Upper lobe of left lung (tissue), 4 donors: ENCODE results near the gene GOLPH3L.

Experiments
- EP300 ChIP-seq, 4 donors: sonication (generic); formaldehyde crosslinking; IDR thresholded peaks; one replicate each; pipeline ENCODE4 v1.5.1; 2017; ENCODE audit warnings: antibody characterized with exemption in 4 of 4, control low read depth in 2 of 4
- POLR2A ChIP-seq, 4 donors: fragments of 450-650 bp; IDR thresholded peaks; one replicate each; pipeline ENCODE4 v1.5.1; 2016 to 2017; ENCODE audit warnings: antibody characterized with exemption in 4 of 4, mild to moderate bottlenecking in 2 of 4
- POLR2AphosphoS5 ChIP-seq, 2 donors: sonication (generic); formaldehyde crosslinking; IDR thresholded peaks; one replicate each; pipeline ENCODE4 v1.5.1; 2017; ENCODE audit warnings: antibody characterized with exemption in 2 of 2
- TF ChIP-seq, protein P1 (sequence below), 6 experiments: fragments of 450-650 bp in 4 of 6; fragments of 200-600 bp in 2 of 6; sonication (generic) in 2 of 6; IDR thresholded peaks; one replicate each; pipeline ENCODE4 v1.5.1; 2016 to 2019; ENCODE audit warnings: antibody characterized with exemption in 6 of 6

- TF ChIP-seq, protein P1, sequence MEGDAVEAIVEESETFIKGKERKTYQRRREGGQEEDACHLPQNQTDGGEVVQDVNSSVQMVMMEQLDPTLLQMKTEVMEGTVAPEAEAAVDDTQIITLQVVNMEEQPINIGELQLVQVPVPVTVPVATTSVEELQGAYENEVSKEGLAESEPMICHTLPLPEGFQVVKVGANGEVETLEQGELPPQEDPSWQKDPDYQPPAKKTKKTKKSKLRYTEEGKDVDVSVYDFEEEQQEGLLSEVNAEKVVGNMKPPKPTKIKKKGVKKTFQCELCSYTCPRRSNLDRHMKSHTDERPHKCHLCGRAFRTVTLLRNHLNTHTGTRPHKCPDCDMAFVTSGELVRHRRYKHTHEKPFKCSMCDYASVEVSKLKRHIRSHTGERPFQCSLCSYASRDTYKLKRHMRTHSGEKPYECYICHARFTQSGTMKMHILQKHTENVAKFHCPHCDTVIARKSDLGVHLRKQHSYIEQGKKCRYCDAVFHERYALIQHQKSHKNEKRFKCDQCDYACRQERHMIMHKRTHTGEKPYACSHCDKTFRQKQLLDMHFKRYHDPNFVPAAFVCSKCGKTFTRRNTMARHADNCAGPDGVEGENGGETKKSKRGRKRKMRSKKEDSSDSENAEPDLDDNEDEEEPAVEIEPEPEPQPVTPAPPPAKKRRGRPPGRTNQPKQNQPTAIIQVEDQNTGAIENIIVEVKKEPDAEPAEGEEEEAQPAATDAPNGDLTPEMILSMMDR (IDR thresholded peaks at IDR 0.05), result no peak
- TF ChIP-seq EP300 (IDR thresholded peaks at IDR 0.05) (no peak), POLR2AphosphoS5 (IDR thresholded peaks at IDR 0.05) (no peak), POLR2A (IDR thresholded peaks at IDR 0.05) (no peak)
Observed at GRCh38 chr1:150708595-150708994, 11.6 kb upstream of the GOLPH3L start.
